ENCODE measurements around the gene UVRAG.

The UVRAG gene

DNA sequence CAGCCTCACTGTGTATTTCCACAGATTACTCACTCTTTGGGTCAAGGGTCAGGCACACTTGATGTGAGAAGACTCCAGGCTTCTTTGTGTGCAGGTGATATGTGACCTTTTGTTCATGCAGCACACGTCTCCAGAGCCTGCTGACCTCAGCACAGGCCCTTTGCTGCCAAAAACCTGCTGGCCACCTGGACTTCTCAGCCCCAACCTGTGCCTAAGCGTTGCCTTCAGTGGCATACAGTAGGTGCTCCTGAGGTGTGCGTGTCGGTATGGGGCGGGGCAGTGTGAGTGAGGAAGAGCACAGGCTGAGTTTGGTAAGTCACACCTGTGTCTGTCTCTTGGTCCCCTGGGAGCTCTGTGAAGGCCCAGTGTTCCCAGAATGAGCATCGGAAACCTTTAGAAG lies 333.2 kb downstream of the UVRAG start:
- DNase-seq (ENCODE audit: low read depth): no peak
- in situ Hi-C loops (cut with HindIII; ENCODE audit: low sequenced_read_pairs): no loop called here
- TF ChIP-seq, protein P1, sequence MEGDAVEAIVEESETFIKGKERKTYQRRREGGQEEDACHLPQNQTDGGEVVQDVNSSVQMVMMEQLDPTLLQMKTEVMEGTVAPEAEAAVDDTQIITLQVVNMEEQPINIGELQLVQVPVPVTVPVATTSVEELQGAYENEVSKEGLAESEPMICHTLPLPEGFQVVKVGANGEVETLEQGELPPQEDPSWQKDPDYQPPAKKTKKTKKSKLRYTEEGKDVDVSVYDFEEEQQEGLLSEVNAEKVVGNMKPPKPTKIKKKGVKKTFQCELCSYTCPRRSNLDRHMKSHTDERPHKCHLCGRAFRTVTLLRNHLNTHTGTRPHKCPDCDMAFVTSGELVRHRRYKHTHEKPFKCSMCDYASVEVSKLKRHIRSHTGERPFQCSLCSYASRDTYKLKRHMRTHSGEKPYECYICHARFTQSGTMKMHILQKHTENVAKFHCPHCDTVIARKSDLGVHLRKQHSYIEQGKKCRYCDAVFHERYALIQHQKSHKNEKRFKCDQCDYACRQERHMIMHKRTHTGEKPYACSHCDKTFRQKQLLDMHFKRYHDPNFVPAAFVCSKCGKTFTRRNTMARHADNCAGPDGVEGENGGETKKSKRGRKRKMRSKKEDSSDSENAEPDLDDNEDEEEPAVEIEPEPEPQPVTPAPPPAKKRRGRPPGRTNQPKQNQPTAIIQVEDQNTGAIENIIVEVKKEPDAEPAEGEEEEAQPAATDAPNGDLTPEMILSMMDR (IDR thresholded peaks at IDR 0.05; ENCODE audit: low read depth, low read length, missing control alignments): no peak
- H3K4me3 ChIP-seq (ENCODE audit: low read depth, low read length): no peak overlapping the region

DNA sequence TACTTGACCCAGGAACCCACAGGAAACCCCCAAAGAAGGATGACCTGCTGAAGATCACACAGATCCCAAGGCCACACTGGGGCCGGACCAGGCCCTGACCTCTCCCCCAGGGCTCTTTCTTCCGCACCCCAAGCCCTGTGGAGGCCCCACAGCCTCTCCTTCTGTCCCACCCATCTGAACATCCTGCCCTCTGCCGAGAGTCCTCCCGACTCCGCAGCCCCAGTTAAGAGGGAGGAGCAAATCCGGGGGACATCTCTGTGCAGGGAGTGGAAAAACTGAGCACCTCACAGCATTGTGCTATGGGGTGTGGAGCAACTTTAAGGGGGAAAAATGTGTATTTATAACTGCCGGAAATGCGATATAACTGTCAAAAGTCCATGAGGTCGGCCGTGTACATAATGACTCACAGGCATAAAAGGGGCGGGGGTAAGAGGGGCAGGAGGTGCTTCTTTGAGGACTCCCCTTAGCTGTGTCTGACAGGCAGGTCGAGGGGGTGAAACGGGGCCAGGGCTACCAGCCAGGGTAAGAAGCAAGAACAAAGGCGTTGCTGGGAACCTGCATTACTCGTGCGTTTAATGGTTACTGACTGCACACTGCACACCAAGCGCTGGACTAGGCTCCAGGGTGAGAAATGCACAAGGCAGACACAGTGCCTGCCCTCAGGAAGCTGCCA lies 334.1 kb downstream of the UVRAG start:
- H3K4me3 ChIP-seq (ENCODE audit: low read depth, low read length): no peak overlapping the region
- TF ChIP-seq, protein P1 (IDR thresholded peaks at IDR 0.05; ENCODE audit: low read depth, low read length, missing control alignments): no peak
- in situ Hi-C loops (cut with HindIII; ENCODE audit: low sequenced_read_pairs): no loop called here
- DNase-seq (ENCODE audit: low read depth): no peak

DNA sequence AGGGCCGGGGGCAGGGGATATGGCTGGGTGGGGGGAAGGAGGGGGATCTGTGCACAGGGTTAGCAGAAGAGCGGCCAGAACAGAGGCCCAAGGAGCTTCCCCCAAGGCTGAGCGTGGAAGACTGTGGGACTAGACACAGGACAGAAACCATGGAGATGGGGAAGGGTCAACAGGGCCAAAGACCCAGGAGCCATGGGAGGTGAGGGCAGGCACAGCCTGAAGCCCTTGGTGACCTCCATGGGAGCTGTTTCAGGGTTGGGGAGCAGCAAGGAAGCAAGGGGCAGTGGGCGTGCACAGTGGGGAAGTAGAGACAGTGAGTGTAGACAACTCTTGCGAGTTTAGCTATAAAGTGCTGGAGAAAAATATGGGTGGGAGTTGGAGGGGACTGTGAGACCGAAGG lies 334.7 kb downstream of the UVRAG start:
- TF ChIP-seq, protein P1 (IDR thresholded peaks at IDR 0.05; ENCODE audit: low read depth, low read length, missing control alignments): no peak
- DNase-seq (ENCODE audit: low read depth): no peak

DNA sequence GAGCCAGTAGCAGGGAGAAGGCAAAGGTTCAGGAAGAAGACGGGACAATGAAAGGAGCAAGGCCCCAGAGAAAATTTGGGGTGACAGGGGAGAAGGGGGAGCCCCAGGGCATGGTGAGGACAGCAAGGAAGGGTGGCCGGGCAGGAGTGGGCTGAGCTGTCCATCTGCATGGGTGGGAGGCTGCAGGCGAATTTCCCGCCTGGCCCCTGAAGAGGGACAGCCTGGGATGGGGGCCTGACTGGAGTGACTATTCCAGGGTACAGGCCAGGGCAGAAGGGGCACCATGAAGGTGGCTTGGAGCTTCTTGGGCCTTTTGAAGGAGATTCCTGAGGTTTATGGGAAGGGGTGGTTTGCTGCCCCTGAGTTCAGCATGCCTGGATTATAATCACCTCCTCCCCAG lies 335.1 kb downstream of the UVRAG start:
- DNase-seq (ENCODE audit: low read depth): no peak
- H3K4me3 ChIP-seq (ENCODE audit: low read depth, low read length): no peak overlapping the region
- TF ChIP-seq, protein P1 (IDR thresholded peaks at IDR 0.05; ENCODE audit: low read depth, low read length, missing control alignments): no peak
- in situ Hi-C loops (cut with HindIII; ENCODE audit: low sequenced_read_pairs): loop anchor here (25.0 kb wide), 1 partner anchor 238 kb away; no protein-coding TSS in a partner anchor

More for the DNA sequence above, 334.7 kb downstream of the UVRAG start:
- in situ Hi-C loops (cut with HindIII; ENCODE audit: low sequenced_read_pairs): loop anchor here (25.0 kb wide), 1 partner anchor 237 kb away; no protein-coding TSS in a partner anchor
- H3K4me3 ChIP-seq (ENCODE audit: low read depth, low read length): no peak overlapping the region

DNA sequence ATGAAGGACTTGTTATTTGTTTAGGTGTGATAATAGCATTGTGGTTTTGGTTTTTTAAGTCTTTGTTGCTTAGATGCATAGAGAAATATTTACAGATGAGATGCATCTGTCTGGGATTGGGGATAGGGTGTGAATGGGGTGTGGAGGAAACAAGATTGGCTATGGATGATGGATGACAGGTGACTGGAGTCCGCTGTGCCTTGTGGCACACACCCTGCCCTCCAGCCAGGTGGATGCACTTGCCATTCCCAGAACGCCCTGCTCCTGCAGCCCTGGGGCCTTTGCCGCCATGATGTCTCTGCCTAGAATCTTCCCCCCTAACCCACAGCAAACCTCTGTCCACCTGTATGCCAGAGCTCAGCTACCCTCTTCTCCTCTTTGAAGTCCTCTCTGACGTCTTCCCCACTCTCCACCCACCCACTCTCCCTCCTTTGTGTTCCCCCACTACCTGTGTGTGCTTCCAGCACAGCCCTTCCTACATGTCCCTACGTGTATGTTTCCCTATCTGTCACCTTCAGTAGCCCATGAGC lies 336.6 kb downstream of the UVRAG start:
- H3K4me3 ChIP-seq (ENCODE audit: low read depth, low read length): no peak overlapping the region
- TF ChIP-seq, protein P1 (IDR thresholded peaks at IDR 0.05; ENCODE audit: low read depth, low read length, missing control alignments): no peak
- in situ Hi-C loops (cut with HindIII; ENCODE audit: low sequenced_read_pairs): loop anchor here (25.0 kb wide), 1 partner anchor 239 kb away; no protein-coding TSS in a partner anchor
- DNase-seq (ENCODE audit: low read depth): no peak

DNA sequence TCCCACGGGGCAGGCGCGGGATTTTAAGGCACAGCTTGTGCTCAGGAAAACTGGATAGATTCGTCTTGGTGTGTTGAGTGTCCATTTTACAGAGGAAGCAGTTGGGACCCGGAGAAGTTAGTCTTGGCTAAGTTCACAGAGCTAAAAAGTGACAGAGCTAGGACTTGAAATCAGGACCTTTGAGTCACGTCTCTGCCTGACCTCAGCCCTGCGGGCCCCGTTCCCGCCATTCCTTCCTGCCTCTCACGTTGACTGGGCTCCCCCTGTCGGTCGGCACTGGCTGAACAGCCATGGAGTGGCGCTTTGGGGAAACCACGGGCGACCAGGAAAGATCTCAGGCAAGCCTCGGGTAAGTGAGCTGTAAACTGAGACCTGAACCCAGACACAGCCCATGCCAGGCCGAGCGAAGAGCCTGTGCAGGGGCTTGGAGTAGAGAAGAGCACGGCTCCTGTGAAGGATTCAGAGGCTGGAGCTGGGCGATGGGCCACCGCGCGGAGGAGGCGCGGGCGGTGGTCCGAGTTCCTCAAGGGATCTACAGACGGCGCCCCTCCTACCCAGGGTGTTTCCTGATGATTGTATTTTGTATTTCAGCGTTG lies 337.2 kb downstream of the UVRAG start:
- in situ Hi-C loops (cut with HindIII; ENCODE audit: low sequenced_read_pairs): loop anchor here (25.0 kb wide), 1 partner anchor 240 kb away; no protein-coding TSS in a partner anchor
- TF ChIP-seq, protein P1 (IDR thresholded peaks at IDR 0.05; ENCODE audit: low read depth, low read length, missing control alignments): peak; percentile 70
- H3K4me3 ChIP-seq (ENCODE audit: low read depth, low read length): peak overlapping the region; percentile 15
- peak; percentile 36 for DNase-seq (ENCODE audit: low read depth)
